Measurements from ENCODE around the gene ARL8B. TPM values are rescaled to one million over a fixed set of nuclear protein-coding genes. Genes with fewer than 3 reads are reported as not detected.

The ARL8B gene
- total RNA-seq, 1 donor from 2014 or later = 57.9 TPM

DNA sequence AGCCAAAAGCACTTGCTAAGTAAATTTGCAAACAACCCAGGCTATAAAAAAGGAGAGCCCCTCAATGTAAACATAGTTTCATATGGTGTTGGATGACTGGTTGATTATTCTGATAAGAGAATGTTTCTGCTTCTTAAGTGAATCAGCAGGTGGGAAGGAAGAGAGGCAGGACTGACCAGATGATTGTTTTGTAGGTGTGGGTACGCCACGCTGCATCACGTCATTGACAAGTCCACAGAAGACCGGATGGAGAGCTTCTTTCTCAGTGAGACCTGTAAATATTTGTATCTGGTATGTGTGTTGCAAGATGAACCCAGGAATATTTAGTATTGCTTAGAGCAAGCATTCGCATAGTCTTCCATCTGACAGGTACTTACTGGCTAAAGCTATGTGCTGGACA lies 88.8 kb downstream of the ARL8B start:
- ChIA-PET CTCF (no interaction called here), POLR2A (interaction anchor here (1.0 kb wide), 1 partner anchor 10 kb away, joined by 5 read pairs; no protein-coding TSS in a partner anchor)
- TF ChIP-seq, protein P1, sequence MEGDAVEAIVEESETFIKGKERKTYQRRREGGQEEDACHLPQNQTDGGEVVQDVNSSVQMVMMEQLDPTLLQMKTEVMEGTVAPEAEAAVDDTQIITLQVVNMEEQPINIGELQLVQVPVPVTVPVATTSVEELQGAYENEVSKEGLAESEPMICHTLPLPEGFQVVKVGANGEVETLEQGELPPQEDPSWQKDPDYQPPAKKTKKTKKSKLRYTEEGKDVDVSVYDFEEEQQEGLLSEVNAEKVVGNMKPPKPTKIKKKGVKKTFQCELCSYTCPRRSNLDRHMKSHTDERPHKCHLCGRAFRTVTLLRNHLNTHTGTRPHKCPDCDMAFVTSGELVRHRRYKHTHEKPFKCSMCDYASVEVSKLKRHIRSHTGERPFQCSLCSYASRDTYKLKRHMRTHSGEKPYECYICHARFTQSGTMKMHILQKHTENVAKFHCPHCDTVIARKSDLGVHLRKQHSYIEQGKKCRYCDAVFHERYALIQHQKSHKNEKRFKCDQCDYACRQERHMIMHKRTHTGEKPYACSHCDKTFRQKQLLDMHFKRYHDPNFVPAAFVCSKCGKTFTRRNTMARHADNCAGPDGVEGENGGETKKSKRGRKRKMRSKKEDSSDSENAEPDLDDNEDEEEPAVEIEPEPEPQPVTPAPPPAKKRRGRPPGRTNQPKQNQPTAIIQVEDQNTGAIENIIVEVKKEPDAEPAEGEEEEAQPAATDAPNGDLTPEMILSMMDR (IDR thresholded peaks at IDR 0.05) = no peak
- intact Hi-C loops (cut with micrococcal nuclease) = no loop called here
- Mint-ChIP-seq H3K4me1 (peaks cover 11% of the 10 kb centered on the region), H3K27me3 (no peaks in the 10 kb centered on the region), H3K36me3 (ENCODE audit: low read depth) (peaks cover 98% of the 10 kb centered on the region), H3K4me3 (no peak overlapping the region), H3K27ac (no peak overlapping the region), H3K9me3 (no peaks in the 10 kb centered on the region)
- DNase-seq (no peak), ATAC-seq (ENCODE audit: low read depth) (no peak)

GRCh38 chr3:5212628-5213573 lies 90.8 kb downstream of the ARL8B start:
- TF ChIP-seq, protein P1 (IDR thresholded peaks at IDR 0.05) = no peak
- no peaks in the 10 kb centered on the region for H3K9me3 Mint-ChIP-seq
- peak overlapping the region; percentile 50 for H3K27ac Mint-ChIP-seq
- H3K4me3 Mint-ChIP-seq = no peak overlapping the region
- no peak for ATAC-seq (ENCODE audit: low read depth)
- peaks cover 6% of the 10 kb centered on the region for H3K4me1 Mint-ChIP-seq
- intact Hi-C loops (cut with micrococcal nuclease) = no loop called here
- no peaks in the 10 kb centered on the region for H3K27me3 Mint-ChIP-seq
- POLR2A ChIA-PET = no interaction called here
- CTCF ChIA-PET = no interaction called here
- H3K36me3 Mint-ChIP-seq (ENCODE audit: low read depth) = peaks cover 95% of the 10 kb centered on the region
- no peak for DNase-seq

- H3K4me3 Mint-ChIP-seq = no peak overlapping the region
- H3K36me3 Mint-ChIP-seq (ENCODE audit: low read depth) = peaks cover 95% of the 10 kb centered on the region
- ChIA-PET CTCF (no interaction called here), POLR2A (no interaction called here)
- TF ChIP-seq, protein P1 (IDR thresholded peaks at IDR 0.05) = no peak
- ATAC-seq (ENCODE audit: low read depth) (no peak), DNase-seq (no peak)
- H3K4me1 Mint-ChIP-seq = peaks cover 6% of the 10 kb centered on the region
- no peaks in the 10 kb centered on the region for H3K27me3 Mint-ChIP-seq
- peak overlapping the region; percentile 50 for H3K27ac Mint-ChIP-seq
- intact Hi-C loops (cut with micrococcal nuclease) = no loop called here
- H3K9me3 Mint-ChIP-seq = no peaks in the 10 kb centered on the region
These were observed 91.5 kb downstream of the ARL8B start for GRCh38 chr3:5213574-5213966.

- Mint-ChIP-seq H3K4me1 (peaks cover 6% of the 10 kb centered on the region), H3K36me3 (ENCODE audit: low read depth) (peaks cover 94% of the 10 kb centered on the region), H3K27ac (no peak overlapping the region), H3K9me3 (no peaks in the 10 kb centered on the region), H3K4me3 (no peak overlapping the region), H3K27me3 (no peaks in the 10 kb centered on the region)
- TF ChIP-seq, protein P1 (IDR thresholded peaks at IDR 0.05) = no peak
- CTCF ChIA-PET = no interaction called here
- intact Hi-C loops (cut with micrococcal nuclease) = no loop called here
- no peak for DNase-seq
- no peak for ATAC-seq (ENCODE audit: low read depth)
- POLR2A ChIA-PET = no interaction called here
These were observed 92.3 kb downstream of the ARL8B start for GRCh38 chr3:5214352-5214751.

DNA sequence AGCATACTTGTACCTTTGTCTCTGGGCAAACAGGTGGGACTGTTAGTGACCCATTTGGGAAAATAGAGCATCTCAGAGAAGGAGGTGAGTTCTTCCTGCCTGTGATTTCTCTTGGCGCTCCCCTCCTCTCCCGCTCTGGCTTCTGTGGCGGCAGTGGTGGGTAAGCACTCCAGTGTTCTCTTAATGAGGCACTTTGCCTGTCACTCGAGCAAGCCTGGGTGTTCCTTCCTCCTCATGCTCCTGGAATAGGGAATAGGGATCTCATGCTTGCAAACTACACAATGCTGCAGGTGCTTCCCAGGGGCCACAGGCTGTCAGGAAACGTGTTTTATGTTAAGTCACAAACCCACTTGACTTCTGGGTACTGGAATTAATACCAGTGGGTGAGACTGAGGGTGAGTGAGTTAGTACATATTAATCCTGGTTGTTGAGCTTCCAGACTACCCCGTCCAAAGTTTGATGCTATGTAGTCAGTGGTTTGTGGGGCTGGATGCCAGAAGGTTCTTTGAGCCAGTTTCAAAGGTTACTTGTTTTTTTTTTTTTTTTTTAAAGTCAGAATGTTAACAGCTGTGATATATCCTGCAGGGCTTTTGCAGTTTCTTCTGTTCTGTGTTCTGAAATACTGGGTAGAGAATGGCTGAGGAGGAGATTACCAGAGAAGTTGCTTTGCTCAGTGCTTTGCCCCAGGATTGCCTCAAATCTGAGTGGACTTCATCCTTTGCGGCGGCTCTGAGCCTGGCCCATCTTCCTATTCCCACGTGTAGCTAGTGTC lies 95.9 kb downstream of the ARL8B start:
- Mint-ChIP-seq H3K9me3 (no peaks in the 10 kb centered on the region), H3K36me3 (ENCODE audit: low read depth) (peaks cover 80% of the 10 kb centered on the region), H3K27ac (peak overlapping the region; percentile 41), H3K4me1 (no peaks in the 10 kb centered on the region), H3K4me3 (no peak overlapping the region), H3K27me3 (no peaks in the 10 kb centered on the region)
- ATAC-seq (ENCODE audit: low read depth) = no peak
- ChIA-PET CTCF (no interaction called here), POLR2A (interaction anchor here (0.6 kb wide), 1 partner anchor 17 kb away, joined by 3 read pairs; no protein-coding TSS in a partner anchor)
- TF ChIP-seq, protein P1 (IDR thresholded peaks at IDR 0.05) = no peak
- DNase-seq = no peak
- intact Hi-C loops (cut with micrococcal nuclease) = no loop called here
